Hypothalamus (tissue), 51 donors: Measurements from ENCODE around the gene UGT2B15.
"Not testable (repeated sequence)": the region's sequence is repeated elsewhere in the genome, so short reads cannot be mapped to it uniquely, and the experiment has no call there.

Experiments used
- DNase-seq, 51 donors: peaks; one replicate each; lab custom pipeline; 2025; lab: John Stamatoyannopoulos, UW

The UGT2B15 gene

GRCh38 chr4:68656445-68656973, 13.9 kb downstream of the UGT2B15 start:
- DNase-seq: not testable (repeated sequence)

GRCh38 chr4:68655764-68656444, 14.5 kb downstream of the UGT2B15 start:
- no peak for DNase-seq

- no peak for DNase-seq
Observed at GRCh38 chr4:68654946-68655721, 15.3 kb downstream of the UGT2B15 start.

- DNase-seq: no peak
Observed at GRCh38 chr4:68651932-68652331, 18.5 kb downstream of the UGT2B15 start.

GRCh38 chr4:68630371-68630770, 40.1 kb downstream of the UGT2B15 start:
- DNase-seq: no peak

- not testable (repeated sequence) for DNase-seq
Observed at GRCh38 chr4:68622731-68623130, 47.7 kb downstream of the UGT2B15 start.

GRCh38 chr4:68617003-68617698, 53.3 kb downstream of the UGT2B15 start:
- DNase-seq: no peak

- no peak for DNase-seq
Observed at GRCh38 chr4:68615699-68616422, 54.6 kb downstream of the UGT2B15 start.

- no peak for DNase-seq
Observed at GRCh38 chr4:68613752-68614151, 56.7 kb downstream of the UGT2B15 start.

GRCh38 chr4:68606240-68606639, 64.2 kb downstream of the UGT2B15 start:
- no peak for DNase-seq

GRCh38 chr4:68599150-68599549, 71.3 kb downstream of the UGT2B15 start:
- no peak for DNase-seq

GRCh38 chr4:68597482-68597881, 73.0 kb downstream of the UGT2B15 start:
- no peak for DNase-seq
